Mucosa of descending colon (tissue), 3 donors: ENCODE data around the gene IFNA16. TPM values are rescaled to one million over a fixed set of nuclear protein-coding genes. Genes with fewer than 3 reads are reported as not detected.
"Not testable (repeated sequence)": the region's sequence is repeated elsewhere in the genome, so short reads cannot be mapped to it uniquely, and the experiment has no call there.

ENCODE experiments used
- ATAC-seq: fragments of 200-7000 bp; cut with Tn5 transposase; one replicate; pipeline ENCODE4 v1.9.1; 2020; ENCODE audit warnings: mild to moderate bottlenecking, moderate library complexity
- DNase-seq, 3 donors: peaks; one replicate each; pipeline ENCODE4 v3.0.0-alpha.2; 2020
- H3K36me3 ChIP-seq: fragments of 200-600 bp; one replicate; pipeline ENCODE4 v1.8.0; 2021; ENCODE audit warnings: low read depth, mild to moderate bottlenecking
- H3K4me1 ChIP-seq: fragments of 200-600 bp; one replicate; pipeline ENCODE4 v1.8.0; 2021; ENCODE audit warnings: low read depth, mild to moderate bottlenecking
- H3K4me3 ChIP-seq: fragments of 200-600 bp; one replicate; pipeline ENCODE4 v1.8.0; 2021; ENCODE audit warnings: mild to moderate bottlenecking
- H3K9me3 ChIP-seq: fragments of 200-600 bp; one replicate; pipeline ENCODE4 v1.8.0; 2021; ENCODE audit warnings: mild to moderate bottlenecking
- intact Hi-C, 2 donors: fragments of 100-400 bp; cut with DNase I in 1 of 2; cut with micrococcal nuclease in 1 of 2; formaldehyde crosslinking; loops; one replicate each; pipeline versions ENCODE4 v1.11.0 to v1.11.1; 2022; cut with DNase I, micrococcal nuclease
- total RNA-seq, 3 donors: library from RNA; stranded (reverse); fragmentation: NEBNext Ultra II Directional in 2 of 3; extraction: Animal tissue kit (Norgen Biotek cat#: 25700) in 2 of 3; gene quantifications; one replicate each; pipeline versions ENCODE4 v1.2.1 to v1.2.4, GENCODE V29; 2021 to 2023
- TF ChIP-seq, protein P1 (sequence below): fragments of 200-600 bp; IDR thresholded peaks from one replicate; pipeline ENCODE4 v1.8.0; 2022; ENCODE audit warnings: antibody characterized with exemption, mild to moderate bottlenecking
- donor health status: DM: no; HTN: no; CAD: no; lungs with moderate emphysema.
- donor health status: DM: no; HTN: no; CAD: no.
- donor health status: DM: no; HTN: yes; CAD: no.

The IFNA16 gene
- total RNA-seq, 3 donors from 2014 or later: not detected

GRCh38 chr9:21205204-21205603 lies 11.9 kb downstream of the IFNA16 start:
- Histone ChIP-seq H3K4me1 (no peaks in the 10 kb centered on the region), H3K9me3 (no peaks in the 10 kb centered on the region), H3K36me3 (no peaks in the 10 kb centered on the region), H3K4me3 (no peak overlapping the region)
- no peak for ATAC-seq
- DNase-seq: no peak
- intact Hi-C loops: no loop called here
- TF ChIP-seq, protein P1, sequence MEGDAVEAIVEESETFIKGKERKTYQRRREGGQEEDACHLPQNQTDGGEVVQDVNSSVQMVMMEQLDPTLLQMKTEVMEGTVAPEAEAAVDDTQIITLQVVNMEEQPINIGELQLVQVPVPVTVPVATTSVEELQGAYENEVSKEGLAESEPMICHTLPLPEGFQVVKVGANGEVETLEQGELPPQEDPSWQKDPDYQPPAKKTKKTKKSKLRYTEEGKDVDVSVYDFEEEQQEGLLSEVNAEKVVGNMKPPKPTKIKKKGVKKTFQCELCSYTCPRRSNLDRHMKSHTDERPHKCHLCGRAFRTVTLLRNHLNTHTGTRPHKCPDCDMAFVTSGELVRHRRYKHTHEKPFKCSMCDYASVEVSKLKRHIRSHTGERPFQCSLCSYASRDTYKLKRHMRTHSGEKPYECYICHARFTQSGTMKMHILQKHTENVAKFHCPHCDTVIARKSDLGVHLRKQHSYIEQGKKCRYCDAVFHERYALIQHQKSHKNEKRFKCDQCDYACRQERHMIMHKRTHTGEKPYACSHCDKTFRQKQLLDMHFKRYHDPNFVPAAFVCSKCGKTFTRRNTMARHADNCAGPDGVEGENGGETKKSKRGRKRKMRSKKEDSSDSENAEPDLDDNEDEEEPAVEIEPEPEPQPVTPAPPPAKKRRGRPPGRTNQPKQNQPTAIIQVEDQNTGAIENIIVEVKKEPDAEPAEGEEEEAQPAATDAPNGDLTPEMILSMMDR: no peak

DNA sequence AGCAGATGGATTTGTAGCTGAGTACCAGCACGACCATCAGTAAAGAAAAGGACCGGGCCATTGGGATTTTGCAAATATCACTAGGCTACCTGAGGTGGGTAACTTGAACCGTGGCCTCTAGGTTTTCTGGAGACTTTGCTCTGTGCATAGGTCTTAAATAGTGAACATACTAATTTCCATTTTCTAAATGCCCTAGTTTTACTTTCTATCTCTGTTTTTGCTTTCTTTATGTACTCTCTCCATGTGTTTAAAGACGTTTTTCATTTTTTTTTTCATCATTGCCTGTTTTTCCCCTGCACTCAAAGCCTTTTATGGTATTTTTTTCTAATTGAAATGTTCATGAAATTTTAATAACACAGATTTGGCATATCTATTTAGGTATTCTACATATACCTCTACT lies 15.0 kb downstream of the IFNA16 start, which contains the start of gene IFNA7:
Gene IFNA7 (minus strand): TSS at position 101 of the 400 bp plus-strand sequence. CDS start 40 bp downstream, at position 61.
- H3K4me3 ChIP-seq, ATAC-seq, H3K9me3 ChIP-seq, DNase-seq, H3K4me1 ChIP-seq, H3K36me3 ChIP-seq, intact Hi-C loops: not testable (repeated sequence)

GRCh38 chr9:21194867-21195776 lies 22.0 kb downstream of the IFNA16 start:
- H3K4me1 ChIP-seq, H3K4me3 ChIP-seq, intact Hi-C loops, H3K36me3 ChIP-seq, H3K9me3 ChIP-seq: not testable (repeated sequence)
- DNase-seq: peak in 1 of 3 donors; percentile 28
- peak; percentile 69 for ATAC-seq

DNA sequence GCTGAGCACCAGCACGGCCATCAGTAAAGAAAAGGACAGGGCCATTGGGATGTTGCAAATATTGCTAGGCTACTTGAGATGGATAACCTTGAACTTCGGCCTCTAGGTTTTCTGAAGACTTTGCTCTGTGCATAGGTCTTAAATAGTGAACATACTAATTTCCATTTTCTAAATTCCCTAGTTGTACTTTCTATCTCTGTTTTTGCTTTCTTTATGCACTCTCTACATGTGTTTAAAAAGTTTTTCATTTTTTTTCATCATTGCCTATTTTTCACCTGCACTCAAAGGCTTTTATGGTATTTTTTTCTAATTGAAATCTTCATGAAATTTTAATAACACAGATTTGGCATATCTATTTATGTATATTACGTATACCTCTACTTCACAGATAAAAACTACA lies 29.6 kb downstream of the IFNA16 start, which contains the start of gene IFNA4:
Gene IFNA4 (minus strand): TSS at position 101 of the 400 bp plus-strand sequence. CDS start 56 bp downstream, at position 45.
- H3K9me3 ChIP-seq, H3K36me3 ChIP-seq, ATAC-seq, H3K4me1 ChIP-seq, H3K4me3 ChIP-seq, intact Hi-C loops, DNase-seq: not testable (repeated sequence)

DNA sequence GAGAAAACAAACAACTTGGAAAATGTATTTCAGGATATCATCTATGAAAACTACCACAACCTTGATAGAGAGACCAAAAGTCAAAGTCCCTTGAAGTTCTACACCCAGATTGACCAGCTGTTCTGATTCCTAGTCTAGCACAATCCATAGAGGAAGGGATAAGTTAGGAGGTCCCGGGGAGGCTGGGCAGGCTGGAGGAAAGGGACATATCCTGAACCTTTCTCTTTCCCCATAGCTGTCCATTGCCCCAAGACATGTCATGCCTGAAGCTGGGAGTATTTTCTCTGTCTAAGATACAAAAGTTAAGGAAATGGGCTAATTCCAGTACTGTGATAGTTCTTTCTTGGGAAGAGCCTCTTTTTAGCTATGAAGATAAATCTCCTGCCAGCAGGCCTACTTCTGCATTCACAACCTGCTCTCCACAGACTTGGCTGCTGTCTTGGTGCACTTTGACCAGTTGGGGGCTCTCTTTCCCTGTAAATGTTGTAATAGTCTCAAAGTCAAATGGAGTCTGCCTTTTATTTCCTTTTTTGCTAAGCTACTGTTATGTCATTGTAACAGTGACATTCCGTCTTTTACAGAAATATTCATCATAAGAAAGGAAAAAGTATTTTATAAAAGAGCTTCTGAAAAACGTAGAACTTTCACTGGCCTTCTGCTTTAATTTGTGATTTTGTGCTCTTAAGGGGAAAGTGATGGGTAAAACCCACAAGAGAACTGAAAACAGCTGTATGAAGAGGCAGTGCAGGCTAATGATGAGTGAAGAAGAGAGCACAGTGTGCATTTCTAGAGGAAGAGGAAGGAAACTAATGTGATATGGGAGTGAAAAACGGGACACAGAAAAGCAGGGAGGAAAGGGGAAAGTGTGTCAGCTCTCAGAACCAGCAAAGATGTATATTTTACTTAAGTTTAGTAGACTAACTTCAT lies 34.0 kb downstream of the IFNA16 start:
- H3K4me3 ChIP-seq, H3K9me3 ChIP-seq, H3K36me3 ChIP-seq, intact Hi-C loops, H3K4me1 ChIP-seq: not testable (repeated sequence)
- peak in 1 of 3 donors; percentile 16 for DNase-seq
- peak; percentile 60 for ATAC-seq

DNA sequence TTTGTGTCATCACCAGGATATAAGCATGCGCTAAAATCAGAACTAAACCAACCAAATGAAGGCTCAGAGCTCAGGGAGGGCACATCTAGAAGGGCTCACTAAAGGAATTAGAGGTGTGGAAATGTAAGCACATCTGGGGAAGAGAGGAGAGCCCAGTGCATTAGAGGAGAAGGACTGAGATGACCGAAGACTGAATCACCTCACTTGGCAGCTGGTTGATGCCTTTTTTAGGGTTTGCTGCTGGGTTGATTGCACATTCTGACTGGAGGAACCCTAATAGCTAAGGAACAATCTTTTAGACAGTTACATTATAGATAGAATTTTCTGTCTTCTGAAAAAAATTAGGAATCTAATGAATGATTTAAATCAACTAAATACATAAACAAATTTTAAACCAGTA lies 42.4 kb downstream of the IFNA16 start:
- DNase-seq (no peak), ATAC-seq (no peak)
- TF ChIP-seq, protein P1: no peak
- Histone ChIP-seq H3K9me3 (no peaks in the 10 kb centered on the region), H3K4me3 (no peak overlapping the region), H3K4me1 (no peaks in the 10 kb centered on the region), H3K36me3 (no peaks in the 10 kb centered on the region)
- intact Hi-C loops: no loop called here

GRCh38 chr9:21172156-21172555 lies 45.0 kb downstream of the IFNA16 start:
- DNase-seq (no peak), ATAC-seq (no peak)
- Histone ChIP-seq H3K4me3 (no peak overlapping the region), H3K4me1 (no peaks in the 10 kb centered on the region), H3K9me3 (no peaks in the 10 kb centered on the region), H3K36me3 (no peaks in the 10 kb centered on the region)
- intact Hi-C loops: no loop called here
- TF ChIP-seq, protein P1: no peak
